ENCODE measurements around the gene RABAC1. TPM values are rescaled to one million over a fixed set of nuclear protein-coding genes. Genes with fewer than 3 reads are reported as not detected.

The RABAC1 gene
- total and polyA plus RNA-seq, 9 of the 15 experiments (the other 6 are each of a cell fraction or from before 2014, with no cell fraction given), result 2.4 to 28.1 (median 9.3) TPM

Other genes with a start within 250 kb of the RABAC1 start
Only the 7 nearest of the 12 such genes appear.
- gene DMRTC2, start 114.3 kb downstream of the RABAC1 start, total RNA-seq (2014; rRNA removed), result not detected in 2 replicates
- not detected in 2 replicates for gene DMRTC2, start 114.3 kb downstream of the RABAC1 start, total RNA-seq (2014; rRNA removed; fragmentation: Illumina TruSeq; extraction: Trizol)
- not detected in 2 replicates for gene DMRTC2, start 114.3 kb downstream of the RABAC1 start, total RNA-seq (2015; rRNA removed; fragmentation: Illumina TruSeq; extraction: Trizol)
- gene DMRTC2, start 114.3 kb downstream of the RABAC1 start, total RNA-seq (2021), result not detected in 2 replicates
- gene DMRTC2, start 114.3 kb downstream of the RABAC1 start, polyA plus RNA-seq (2011; rRNA removed), result not detected in 2 replicates
- not detected in 2 replicates for gene DMRTC2, start 114.3 kb downstream of the RABAC1 start, polyA plus RNA-seq (2014; fragmentation: Illumina TruSeq; extraction: Trizol)
- under 1 TPM in 1 of 2 experiments, not detected in 1; 0.03 TPM for gene DMRTC2, start 114.3 kb downstream of the RABAC1 start, polyA plus RNA-seq (2014; fragmentation: Nextera tagmentation; extraction: Ambion mirVana)
- 0.04 TPM in 1 of 2 replicates, not detected in the other for gene DMRTC2, start 114.3 kb downstream of the RABAC1 start, polyA plus RNA-seq (2014; rRNA removed)
- 2,281 and 2,654 TPM in 2 replicates for gene RPS19, start 99.1 kb downstream of the RABAC1 start, total RNA-seq (2014; rRNA removed)
- 2,194 and 2,528 TPM in 2 replicates for gene RPS19, start 99.1 kb downstream of the RABAC1 start, total RNA-seq (2014; rRNA removed; fragmentation: Illumina TruSeq; extraction: Trizol)
- gene RPS19, start 99.1 kb downstream of the RABAC1 start, total RNA-seq (2015; rRNA removed; fragmentation: Illumina TruSeq; extraction: Trizol), result 2,976 and 3,114 TPM in 2 replicates
- gene RPS19, start 99.1 kb downstream of the RABAC1 start, total RNA-seq (2021), result 3,020 and 3,167 TPM in 2 replicates
- 1,964 and 2,381 TPM in 2 replicates for gene RPS19, start 99.1 kb downstream of the RABAC1 start, polyA plus RNA-seq (2011; rRNA removed)
- gene RPS19, start 99.1 kb downstream of the RABAC1 start, polyA plus RNA-seq (2014; fragmentation: Illumina TruSeq; extraction: Trizol), result 2,057 and 2,080 TPM in 2 replicates
- gene RPS19, start 99.1 kb downstream of the RABAC1 start, polyA plus RNA-seq (2014; fragmentation: Nextera tagmentation; extraction: Ambion mirVana), result 1,000 to 10,000 TPM; 3,130 to 3,408 TPM
- 1,986 and 2,747 TPM in 2 replicates for gene RPS19, start 99.1 kb downstream of the RABAC1 start, polyA plus RNA-seq (2014; rRNA removed)
- gene CD79A, start 82.0 kb downstream of the RABAC1 start, total RNA-seq (2014; rRNA removed), result not detected in 2 replicates
- gene CD79A, start 82.0 kb downstream of the RABAC1 start, total RNA-seq (2014; rRNA removed; fragmentation: Illumina TruSeq; extraction: Trizol), result not detected in 2 replicates
- 0.11 and 0.19 TPM in 2 replicates for gene CD79A, start 82.0 kb downstream of the RABAC1 start, total RNA-seq (2015; rRNA removed; fragmentation: Illumina TruSeq; extraction: Trizol)
- gene CD79A, start 82.0 kb downstream of the RABAC1 start, total RNA-seq (2021), result 0.38 and 0.42 TPM in 2 replicates
- gene CD79A, start 82.0 kb downstream of the RABAC1 start, polyA plus RNA-seq (2011; rRNA removed), result 0.10 and 0.37 TPM in 2 replicates
- 0.22 TPM in 1 of 2 replicates, not detected in the other for gene CD79A, start 82.0 kb downstream of the RABAC1 start, polyA plus RNA-seq (2014; fragmentation: Illumina TruSeq; extraction: Trizol)
- under 1 TPM in 1 of 2 experiments, not detected in 1; 0.04 TPM for gene CD79A, start 82.0 kb downstream of the RABAC1 start, polyA plus RNA-seq (2014; fragmentation: Nextera tagmentation; extraction: Ambion mirVana)
- gene CD79A, start 82.0 kb downstream of the RABAC1 start, polyA plus RNA-seq (2014; rRNA removed), result 0.72 TPM in 1 of 2 replicates, not detected in the other
- 56.7 and 79.1 TPM in 2 replicates for gene ARHGEF1, start 76.1 kb downstream of the RABAC1 start, total RNA-seq (2014; rRNA removed)
- gene ARHGEF1, start 76.1 kb downstream of the RABAC1 start, total RNA-seq (2014; rRNA removed; fragmentation: Illumina TruSeq; extraction: Trizol), result 8.3 and 11.2 TPM in 2 replicates
- gene ARHGEF1, start 76.1 kb downstream of the RABAC1 start, total RNA-seq (2015; rRNA removed; fragmentation: Illumina TruSeq; extraction: Trizol), result 27.1 and 27.5 TPM in 2 replicates
- 126 and 149 TPM in 2 replicates for gene ARHGEF1, start 76.1 kb downstream of the RABAC1 start, total RNA-seq (2021)
- gene ARHGEF1, start 76.1 kb downstream of the RABAC1 start, polyA plus RNA-seq (2011; rRNA removed), result 29.8 and 50.5 TPM in 2 replicates
- 39.8 and 71.1 TPM in 2 replicates for gene ARHGEF1, start 76.1 kb downstream of the RABAC1 start, polyA plus RNA-seq (2014; fragmentation: Illumina TruSeq; extraction: Trizol)
- gene ARHGEF1, start 76.1 kb downstream of the RABAC1 start, polyA plus RNA-seq (2014; fragmentation: Nextera tagmentation; extraction: Ambion mirVana), result 1 to 10 TPM; 1.9 to 4.4 TPM
- gene ARHGEF1, start 76.1 kb downstream of the RABAC1 start, polyA plus RNA-seq (2014; rRNA removed), result 86.0 and 112 TPM in 2 replicates
- gene ERFL, start 30.9 kb downstream of the RABAC1 start, total RNA-seq (2014; rRNA removed), result 0.16 and 0.32 TPM in 2 replicates
- 0.10 TPM in 1 of 2 replicates, not detected in the other for gene ERFL, start 30.9 kb downstream of the RABAC1 start, total RNA-seq (2014; rRNA removed; fragmentation: Illumina TruSeq; extraction: Trizol)
- gene ERFL, start 30.9 kb downstream of the RABAC1 start, total RNA-seq (2015; rRNA removed; fragmentation: Illumina TruSeq; extraction: Trizol), result 0.11 TPM in 1 of 2 replicates, not detected in the other
- gene ERFL, start 30.9 kb downstream of the RABAC1 start, total RNA-seq (2021), result 0.67 and 0.75 TPM in 2 replicates
- gene ERFL, start 30.9 kb downstream of the RABAC1 start, polyA plus RNA-seq (2011; rRNA removed), result 0.07 and 0.32 TPM in 2 replicates
- 0.31 and 0.50 TPM in 2 replicates for gene ERFL, start 30.9 kb downstream of the RABAC1 start, polyA plus RNA-seq (2014; fragmentation: Illumina TruSeq; extraction: Trizol)
- not detected for gene ERFL, start 30.9 kb downstream of the RABAC1 start, polyA plus RNA-seq (2014; fragmentation: Nextera tagmentation; extraction: Ambion mirVana)
- 0.31 and 0.33 TPM in 2 replicates for gene ERFL, start 30.9 kb downstream of the RABAC1 start, polyA plus RNA-seq (2014; rRNA removed)
- 0.27 TPM in 1 of 2 replicates, not detected in the other for gene ATP1A3, start 34.9 kb upstream of the RABAC1 start, total RNA-seq (2014; rRNA removed)
- 0.03 and 0.04 TPM in 2 replicates for gene ATP1A3, start 34.9 kb upstream of the RABAC1 start, total RNA-seq (2014; rRNA removed; fragmentation: Illumina TruSeq; extraction: Trizol)
- 0.15 TPM in 1 of 2 replicates, not detected in the other for gene ATP1A3, start 34.9 kb upstream of the RABAC1 start, total RNA-seq (2015; rRNA removed; fragmentation: Illumina TruSeq; extraction: Trizol)
- 0.56 and 1.0 TPM in 2 replicates for gene ATP1A3, start 34.9 kb upstream of the RABAC1 start, total RNA-seq (2021)
- 0.01 and 0.03 TPM in 2 replicates for gene ATP1A3, start 34.9 kb upstream of the RABAC1 start, polyA plus RNA-seq (2011; rRNA removed)
- 0.30 and 0.60 TPM in 2 replicates for gene ATP1A3, start 34.9 kb upstream of the RABAC1 start, polyA plus RNA-seq (2014; fragmentation: Illumina TruSeq; extraction: Trizol)
- gene ATP1A3, start 34.9 kb upstream of the RABAC1 start, polyA plus RNA-seq (2014; fragmentation: Nextera tagmentation; extraction: Ambion mirVana), result not detected
- 0.07 and 0.11 TPM in 2 replicates for gene ATP1A3, start 34.9 kb upstream of the RABAC1 start, polyA plus RNA-seq (2014; rRNA removed)
- gene GRIK5, start 110.9 kb upstream of the RABAC1 start, total RNA-seq (2014; rRNA removed), result 0.27 and 0.29 TPM in 2 replicates
- 0.55 TPM in 1 of 2 replicates, not detected in the other for gene GRIK5, start 110.9 kb upstream of the RABAC1 start, total RNA-seq (2014; rRNA removed; fragmentation: Illumina TruSeq; extraction: Trizol)
- gene GRIK5, start 110.9 kb upstream of the RABAC1 start, total RNA-seq (2015; rRNA removed; fragmentation: Illumina TruSeq; extraction: Trizol), result 0.40 TPM in 1 of 2 replicates, not detected in the other
- 0.51 and 0.58 TPM in 2 replicates for gene GRIK5, start 110.9 kb upstream of the RABAC1 start, total RNA-seq (2021)
- 0.04 and 0.09 TPM in 2 replicates for gene GRIK5, start 110.9 kb upstream of the RABAC1 start, polyA plus RNA-seq (2011; rRNA removed)
- gene GRIK5, start 110.9 kb upstream of the RABAC1 start, polyA plus RNA-seq (2014; fragmentation: Illumina TruSeq; extraction: Trizol), result 0.06 and 0.12 TPM in 2 replicates
- not detected for gene GRIK5, start 110.9 kb upstream of the RABAC1 start, polyA plus RNA-seq (2014; fragmentation: Nextera tagmentation; extraction: Ambion mirVana)
- 0.04 and 0.27 TPM in 2 replicates for gene GRIK5, start 110.9 kb upstream of the RABAC1 start, polyA plus RNA-seq (2014; rRNA removed)